Mesodermal cell (in vitro differentiated cells): ENCODE results near the gene EPB41L4A.

Source experiments
- H3K27ac ChIP-seq: 2 replicates; pipeline ENCODE4 v1.7.0; 2013; ENCODE audit warnings: mild to moderate bottlenecking, low read depth, low read length, moderate library complexity; ENCODE audit not compliant: severe bottlenecking
- H3K36me3 ChIP-seq: 2 replicates; pipeline ENCODE4 v1.7.1; 2013; ENCODE audit warnings: mild to moderate bottlenecking, low read length, moderate library complexity; ENCODE audit not compliant: control insufficient read depth, insufficient read depth
- H3K4me1 ChIP-seq: one replicate; pipeline ENCODE4 v1.7.1; 2013; ENCODE audit warnings: mild to moderate bottlenecking, low read length; ENCODE audit not compliant: insufficient read depth, control insufficient read depth, poor library complexity, severe bottlenecking
- H3K4me3 ChIP-seq: 2 replicates; pipeline ENCODE4 v1.7.0; 2013; ENCODE audit warnings: low read length, control low read depth, mild to moderate bottlenecking; ENCODE audit not compliant: insufficient read depth, poor library complexity, severe bottlenecking; ENCODE audit errors: extremely low read depth
- H3K9me3 ChIP-seq: 2 replicates; pipeline ENCODE4 v1.7.1; 2013; ENCODE audit warnings: mild to moderate bottlenecking, low read length, moderate library complexity; ENCODE audit not compliant: control insufficient read depth
- WGBS, 2 experiments: methylation state at CpG; one replicate each; pipeline ENCODE4 v1.1.5; 2013; ENCODE audit warnings: missing lambda C conversion rate in 2 of 2; ENCODE audit not compliant: insufficient coverage in 2 of 2; 5-methylcytosine and 5-hydroxymethylcytosine counted together

Gene EPB41L4A

GRCh38 chr5:112312295-112313275 is 106.5 kb downstream of the EPB41L4A start:
- 94 to 100% methylated on average over 2 to 4 of the region's 4 CpGs for WGBS, 2 experiments
- H3K9me3 ChIP-seq: no peaks in the 10 kb centered on the region
- H3K36me3 ChIP-seq: no peaks in the 10 kb centered on the region
- H3K4me1 ChIP-seq: no peaks in the 10 kb centered on the region
- no peak overlapping the region for H3K27ac ChIP-seq
- no peak overlapping the region for H3K4me3 ChIP-seq

DNA sequence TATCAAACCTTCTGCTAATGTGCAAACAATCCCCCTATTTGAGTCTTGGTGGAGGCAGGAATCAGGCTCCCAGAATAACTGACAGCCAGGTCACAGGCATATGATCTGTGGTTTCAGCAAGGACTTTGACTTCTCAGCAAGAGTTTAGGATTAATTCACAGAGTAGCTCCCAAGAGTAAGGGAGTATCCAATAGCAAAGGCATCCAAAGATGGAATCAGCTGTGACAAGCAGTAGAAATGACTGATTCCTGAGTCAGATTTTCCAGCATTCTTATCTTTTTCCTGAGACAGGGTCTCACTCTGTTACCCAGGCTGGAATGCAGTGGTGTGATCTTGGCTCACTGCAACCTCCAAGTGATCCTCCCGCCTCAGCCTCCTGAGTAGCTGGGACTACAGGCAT is 108.3 kb downstream of the EPB41L4A start:
- Histone ChIP-seq H3K4me1 (no peaks in the 10 kb centered on the region), H3K36me3 (no peaks in the 10 kb centered on the region), H3K9me3 (no peaks in the 10 kb centered on the region), H3K4me3 (no peak overlapping the region), H3K27ac (no peak overlapping the region)
- 67% methylated on average over 1 of the region's 1 CpG; no CpG with 5 or more reads in 1 of the 2 experiments for WGBS, 2 experiments

- no CpG with 5 or more reads among the region's 1 CpG for WGBS, 2 experiments
- Histone ChIP-seq H3K27ac (no peak overlapping the region), H3K4me3 (no peak overlapping the region), H3K36me3 (no peaks in the 10 kb centered on the region), H3K9me3 (no peaks in the 10 kb centered on the region), H3K4me1 (no peaks in the 10 kb centered on the region)
Observed at GRCh38 chr5:112308608-112309007, 110.5 kb downstream of the EPB41L4A start.

DNA sequence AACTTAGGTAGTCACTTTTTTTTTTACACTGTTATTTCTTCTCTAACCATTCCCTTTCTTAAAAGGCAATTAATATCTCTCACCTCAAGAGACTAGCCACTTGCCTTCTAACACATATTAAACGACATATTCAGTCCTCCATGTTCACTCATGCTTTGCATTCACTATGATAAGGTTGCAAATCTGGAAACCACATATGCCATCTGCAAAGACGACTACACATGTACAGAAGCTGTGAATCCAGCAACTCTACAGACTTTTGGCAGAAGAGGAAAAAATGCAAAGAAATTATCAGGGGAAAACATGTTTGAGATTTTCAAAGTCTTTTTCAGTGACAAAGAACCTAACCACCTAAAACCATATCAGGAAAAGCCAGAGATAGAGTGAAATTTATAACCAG is 112.1 kb downstream of the EPB41L4A start:
- Histone ChIP-seq H3K9me3 (no peaks in the 10 kb centered on the region), H3K27ac (no peak overlapping the region)
- WGBS, 2 experiments: 82 to 84% methylated on average over 1 to 2 of the region's 2 CpGs

DNA sequence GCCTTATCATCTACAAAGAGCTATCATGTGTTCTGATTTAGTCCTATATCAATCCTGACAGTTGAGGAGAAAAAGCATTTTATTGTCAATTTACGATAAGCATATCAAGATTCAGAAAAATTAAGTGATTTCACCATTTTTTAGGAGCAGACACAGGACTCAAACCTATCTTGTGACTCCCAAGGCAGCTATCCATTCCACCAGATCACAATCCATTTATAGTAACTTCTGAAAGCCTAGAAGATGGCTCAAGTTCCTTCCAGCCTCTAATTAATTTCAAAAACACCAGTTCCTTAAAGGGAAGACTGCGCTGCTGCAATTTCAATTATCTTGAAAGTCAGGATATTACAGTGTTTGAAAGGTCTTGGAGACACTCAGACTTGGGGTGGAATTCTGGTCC is 114.3 kb downstream of the EPB41L4A start:
- 92 to 100% methylated on average over 1 to 2 of the region's 2 CpGs for WGBS, 2 experiments
- Histone ChIP-seq H3K36me3 (peaks cover 2% of the 10 kb centered on the region), H3K4me1 (no peaks in the 10 kb centered on the region), H3K4me3 (no peak overlapping the region), H3K9me3 (no peaks in the 10 kb centered on the region), H3K27ac (no peak overlapping the region)

More for the DNA sequence above, 112.1 kb downstream of the EPB41L4A start:
- no peaks in the 10 kb centered on the region for H3K36me3 ChIP-seq
- H3K4me3 ChIP-seq: no peak overlapping the region
- no peaks in the 10 kb centered on the region for H3K4me1 ChIP-seq

DNA sequence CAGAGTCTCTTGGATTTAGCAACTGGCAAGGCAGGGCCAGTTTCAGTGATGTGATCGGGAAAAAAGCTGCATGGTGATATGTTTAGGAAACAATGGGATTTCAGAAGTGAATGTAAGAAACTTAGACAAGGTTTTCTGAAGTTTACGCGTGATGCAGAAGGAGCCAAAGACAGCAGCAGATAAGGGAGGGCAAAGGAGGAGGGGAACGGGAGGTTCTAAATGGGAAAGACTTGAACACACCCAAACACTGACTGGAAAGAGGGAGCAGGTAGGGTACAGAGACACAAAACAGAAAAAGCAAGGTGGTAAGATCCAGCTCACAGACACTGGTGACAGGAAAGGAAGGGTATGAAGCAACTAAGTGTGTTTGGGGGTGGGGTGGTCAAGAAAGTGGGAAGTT is 115.4 kb downstream of the EPB41L4A start:
- no peaks in the 10 kb centered on the region for H3K9me3 ChIP-seq
- H3K4me1 ChIP-seq: no peaks in the 10 kb centered on the region
- H3K27ac ChIP-seq: no peak overlapping the region
- H3K4me3 ChIP-seq: no peak overlapping the region
- 97 to 99% methylated on average over 3 to 4 of the region's 4 CpGs for WGBS, 2 experiments
- H3K36me3 ChIP-seq: peaks cover 2% of the 10 kb centered on the region

DNA sequence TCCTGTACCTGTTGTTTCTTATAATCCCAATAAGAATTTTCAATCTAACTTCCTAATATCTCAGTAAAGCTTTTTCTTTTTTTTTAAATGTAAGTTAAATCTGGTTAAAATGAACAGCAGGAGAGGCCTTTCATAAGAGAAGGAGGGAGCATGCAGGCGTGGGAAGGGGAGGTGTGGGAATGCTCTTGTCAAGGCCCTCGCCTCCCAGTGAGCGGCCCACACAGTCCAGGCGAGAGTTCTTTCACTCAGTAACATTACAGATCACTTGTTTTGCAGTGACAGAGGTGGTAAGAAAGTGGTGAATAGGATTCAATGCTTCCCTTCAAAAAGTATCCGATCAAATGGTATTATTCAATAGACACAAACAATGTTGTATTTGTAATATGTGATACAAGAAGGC is 125.0 kb downstream of the EPB41L4A start:
- H3K27ac ChIP-seq: no peak overlapping the region
- WGBS, 2 experiments: no CpG with 5 or more reads among the region's 5 CpGs
- no peaks in the 10 kb centered on the region for H3K4me1 ChIP-seq
- no peak overlapping the region for H3K4me3 ChIP-seq
- H3K36me3 ChIP-seq: no peaks in the 10 kb centered on the region
- H3K9me3 ChIP-seq: no peaks in the 10 kb centered on the region

DNA sequence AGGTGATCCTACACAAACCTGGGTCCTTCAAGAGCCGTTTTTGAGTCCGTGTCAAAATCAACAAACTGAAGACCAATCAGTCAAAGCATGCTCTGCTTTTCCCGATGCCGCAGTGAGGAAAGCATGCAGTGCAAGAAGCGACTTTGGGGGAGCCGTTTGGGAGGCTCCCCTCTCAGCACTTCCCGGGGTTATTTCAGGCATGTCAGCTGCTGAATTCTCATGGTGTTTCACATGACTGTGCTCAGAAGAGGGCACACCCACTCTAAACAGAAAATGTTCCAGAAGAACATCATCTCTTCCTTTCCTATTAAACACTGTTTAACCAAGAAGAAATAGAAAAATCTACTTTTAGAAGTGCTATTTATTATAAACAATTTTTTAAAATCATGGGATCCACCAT is 125.5 kb downstream of the EPB41L4A start:
- no peaks in the 10 kb centered on the region for H3K4me1 ChIP-seq
- no peaks in the 10 kb centered on the region for H3K9me3 ChIP-seq
- 82 to 87% methylated on average over 6 to 7 of the region's 7 CpGs for WGBS, 2 experiments
- H3K27ac ChIP-seq: no peak overlapping the region
- H3K4me3 ChIP-seq: no peak overlapping the region
- H3K36me3 ChIP-seq: no peaks in the 10 kb centered on the region

DNA sequence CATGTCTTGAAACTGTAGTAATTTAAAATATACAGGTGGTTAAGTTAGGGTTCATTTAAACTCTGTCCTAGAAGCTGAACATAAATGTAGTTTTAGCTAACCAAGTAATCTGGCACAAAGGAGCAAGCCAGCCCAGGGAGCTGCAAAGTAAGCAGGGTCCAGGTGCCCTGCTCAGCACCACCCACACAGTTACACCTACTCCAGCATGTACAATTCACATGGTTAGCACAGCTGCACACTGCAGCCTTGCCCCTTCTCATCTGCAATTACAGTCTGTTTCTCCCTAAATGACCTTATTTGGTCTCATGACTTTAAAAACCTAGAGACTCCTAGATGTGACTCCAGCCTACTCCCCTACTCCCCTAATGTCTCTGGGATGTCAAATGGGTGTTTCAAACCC is 128.4 kb downstream of the EPB41L4A start:
- Histone ChIP-seq H3K27ac (no peak overlapping the region), H3K4me1 (no peaks in the 10 kb centered on the region), H3K9me3 (no peaks in the 10 kb centered on the region), H3K4me3 (no peak overlapping the region), H3K36me3 (no peaks in the 10 kb centered on the region)

- no peaks in the 10 kb centered on the region for H3K36me3 ChIP-seq
- no peak overlapping the region for H3K4me3 ChIP-seq
- WGBS, 2 experiments: 85 to 96% methylated on average over 3 of the region's 4 CpGs
- H3K4me1 ChIP-seq: no peaks in the 10 kb centered on the region
- H3K9me3 ChIP-seq: no peaks in the 10 kb centered on the region
- H3K27ac ChIP-seq: no peak overlapping the region
Observed at GRCh38 chr5:112289465-112289864, 129.6 kb downstream of the EPB41L4A start.
